GM12891 (cell line): ENCODE data around the gene ARMCX2.

ENCODE experiments used
- PAX5 ChIP-seq: IDR thresholded peaks from 2 replicates; pipeline ENCODE4 v1.6.1; 2011; ENCODE audit warnings: low read length, moderate library complexity, mild to moderate bottlenecking; ENCODE audit not compliant: insufficient read depth, severe bottlenecking
- POLR2A ChIP-seq: IDR thresholded peaks from 2 replicates; pipeline ENCODE4 v1.6.1; 2011; ENCODE audit warnings: low read depth, low read length, control low read depth
- POLR2AphosphoS5 ChIP-seq: IDR thresholded peaks from 2 replicates; pipeline ENCODE4 v1.6.1; 2011; ENCODE audit warnings: low read depth, low read length, control low read depth
- POU2F2 ChIP-seq: IDR thresholded peaks from 2 replicates; pipeline ENCODE4 v1.6.1; 2011; ENCODE audit warnings: low read depth, mild to moderate bottlenecking, control low read depth, low read length, moderate library complexity
- TAF1 ChIP-seq: IDR thresholded peaks from 2 replicates; pipeline ENCODE4 v1.6.1; 2011; ENCODE audit warnings: low read depth, low read length, control low read depth

GRCh38 chrX:101657495-101657894 lies 2.2 kb downstream of the ARMCX2 start:
- TF ChIP-seq TAF1 (no peak), POLR2A (no peak), POLR2AphosphoS5 (no peak), PAX5 (no peak), POU2F2 (no peak)
